Left lung (tissue), 10 donors: ENCODE data around the gene EIF3D. TPM values are rescaled to one million over a fixed set of nuclear protein-coding genes. Genes with fewer than 3 reads are reported as not detected.
A peak's percentile ranks its signal among the peaks of the same experiment; 100 is the strongest.
"Not testable (repeated sequence)": the region's sequence is repeated elsewhere in the genome, so short reads cannot be mapped to it uniquely, and the experiment has no call there.

ENCODE experiments used
- ATAC-seq: fragments of 200-7000 bp; cut with Tn5 transposase; one replicate; pipeline ENCODE4 v1.9.1; 2020; ENCODE audit warnings: moderate library complexity
- DNase-seq, 4 donors: peaks; one replicate each; pipeline ENCODE4 v3.0.0-alpha.2; 2013 to 2020
- H3K27ac ChIP-seq, 2 donors: fragments of 200-600 bp; sonication (generic) in 1 of 2; one replicate each; pipeline versions ENCODE4 v1.5.0 to v1.8.0; 2020 to 2021
- H3K27me3 ChIP-seq, 2 donors: fragments of 200-600 bp; sonication (generic) in 1 of 2; one replicate each; pipeline versions ENCODE4 v1.5.0 to v1.8.0; 2020 to 2021
- H3K36me3 ChIP-seq, 2 donors: fragments of 200-600 bp; sonication (generic) in 1 of 2; one replicate each; pipeline versions ENCODE4 v1.5.0 to v1.8.0; 2020 to 2021
- H3K4me1 ChIP-seq, 2 donors: fragments of 200-600 bp; one replicate each; pipeline ENCODE4 v1.8.0; 2021
- H3K4me3 ChIP-seq, 2 donors: fragments of 200-600 bp; sonication (generic) in 1 of 2; one replicate each; pipeline versions ENCODE4 v1.5.0 to v1.8.0; 2020 to 2021; ENCODE audit warnings: mild to moderate bottlenecking in 1 of 2
- H3K9me3 ChIP-seq, 2 donors: fragments of 200-600 bp; sonication (generic) in 1 of 2; one replicate each; pipeline versions ENCODE4 v1.5.0 to v1.8.0; 2020 to 2021
- CTCF ChIP-seq, 2 donors: fragments of 200-600 bp; sonication (generic) in 1 of 2; IDR thresholded peaks; one replicate each; pipeline versions ENCODE4 v1.5.0 to v1.8.0; 2021; ENCODE audit warnings: antibody characterized with exemption in 2 of 2
- intact Hi-C, 2 donors: fragments of 100-400 bp; cut with DNase I; formaldehyde crosslinking; loops; one replicate each; pipeline versions ENCODE4 v1.11.2 to v1.14.2; 2022
- polyA plus RNA-seq, 6 donors: library from polyadenylated mRNA; unstranded; fragments of 120-200 nt; gene quantifications; one replicate each; pipeline ENCODE4 v1.2.1, GENCODE V29; 2013; ENCODE audit not compliant: insufficient read length in 6 of 6
- total RNA-seq, 2 donors: library from RNA; stranded (reverse); fragmentation: NEBNext Ultra II Directional; extraction: Animal tissue kit (Norgen Biotek cat#: 25700); gene quantifications; one replicate each; pipeline ENCODE4 v1.2.1, GENCODE V29; 2021
- donor health status: DM: no; HTN: yes; CAD: no.
- donor health status: DM: no; HTN: no; CAD: no.

The EIF3D gene
- total and polyA plus RNA-seq, 8 donors = 116 to 294 (median 273) TPM

GRCh38 chr22:36538529-36538928 lies 9.6 kb upstream of the EIF3D start:
- no peak overlapping the region for H3K4me3 ChIP-seq
- no peak for TF ChIP-seq CTCF (IDR thresholded peaks at IDR 0.05)
- H3K27me3 ChIP-seq = peaks cover 0 to 7% of the 10 kb centered on the region in 2 donors
- intact Hi-C loops = no loop called here
- DNase-seq (no peak), ATAC-seq (no peak)
- H3K4me1 ChIP-seq = no peaks in the 10 kb centered on the region
- no peaks in the 10 kb centered on the region for H3K9me3 ChIP-seq
- H3K27ac ChIP-seq = no peak overlapping the region
- no peaks in the 10 kb centered on the region for H3K36me3 ChIP-seq

GRCh38 chr22:36536717-36537116 lies 7.8 kb upstream of the EIF3D start:
- intact Hi-C loops = no loop called here
- H3K27ac ChIP-seq = no peak overlapping the region

GRCh38 chr22:36533320-36533719 lies 4.4 kb upstream of the EIF3D start:
- intact Hi-C loops = not testable (repeated sequence)

More at GRCh38 chr22:36536717-36537116, 7.8 kb upstream of the EIF3D start:
- H3K4me1 ChIP-seq = no peaks in the 10 kb centered on the region
- no peaks in the 10 kb centered on the region for H3K9me3 ChIP-seq
- DNase-seq = peak in 2 of 4 donors; percentile 10 to 52
- no peak for ATAC-seq
- peaks cover 0 to 7% of the 10 kb centered on the region in 2 donors for H3K27me3 ChIP-seq
- H3K36me3 ChIP-seq = no peaks in the 10 kb centered on the region
- no peak for TF ChIP-seq CTCF (IDR thresholded peaks at IDR 0.05)
- H3K4me3 ChIP-seq = no peak overlapping the region

GRCh38 chr22:36532466-36532865 lies 3.5 kb upstream of the EIF3D start:
- no peaks in the 10 kb centered on the region for H3K9me3 ChIP-seq
- intact Hi-C loops = no loop called here
- TF ChIP-seq CTCF (IDR thresholded peaks at IDR 0.05) = no peak

More at GRCh38 chr22:36533320-36533719, 4.4 kb upstream of the EIF3D start:
- not testable (repeated sequence) for DNase-seq, H3K9me3 ChIP-seq, H3K4me3 ChIP-seq, H3K4me1 ChIP-seq, ATAC-seq, H3K27me3 ChIP-seq, H3K36me3 ChIP-seq, H3K27ac ChIP-seq

GRCh38 chr22:36528341-36528740 lies 625 bp downstream of the EIF3D start:
- Histone ChIP-seq H3K4me3 (peak overlapping the region; percentile 87 to 96), H3K4me1 (peaks cover 13 to 34% of the 10 kb centered on the region in 2 donors), H3K27me3 (no peaks in the 10 kb centered on the region), H3K9me3 (no peaks in the 10 kb centered on the region), H3K27ac (peak overlapping the region; percentile 89 to 94), H3K36me3 (peaks cover 8 to 44% of the 10 kb centered on the region in 2 donors)
- TF ChIP-seq CTCF (IDR thresholded peaks at IDR 0.05) = no peak
- ATAC-seq (peak; percentile 3), DNase-seq (no peak)
- intact Hi-C loops = no loop called here

More at GRCh38 chr22:36532466-36532865, 3.5 kb upstream of the EIF3D start:
- Histone ChIP-seq H3K36me3 (peaks cover 0 to 2% of the 10 kb centered on the region in 2 donors), H3K27ac (no peak overlapping the region), H3K4me3 (no peak overlapping the region), H3K27me3 (peaks cover 0 to 7% of the 10 kb centered on the region in 2 donors), H3K4me1 (peaks cover 10 to 17% of the 10 kb centered on the region in 2 donors)
- no peak for ATAC-seq
- no peak for DNase-seq

GRCh38 chr22:36522662-36523061 lies 6.3 kb downstream of the EIF3D start:
- Histone ChIP-seq H3K4me3 (no peak overlapping the region), H3K36me3 (peaks cover 14 to 100% of the 10 kb centered on the region in 2 donors), H3K4me1 (peaks cover 4 to 30% of the 10 kb centered on the region in 2 donors), H3K27ac (no peak overlapping the region), H3K9me3 (no peaks in the 10 kb centered on the region), H3K27me3 (no peaks in the 10 kb centered on the region)
- no peak for TF ChIP-seq CTCF (IDR thresholded peaks at IDR 0.05)
- ATAC-seq (no peak), DNase-seq (no peak)
- intact Hi-C loops = no loop called here
